ENCODE data around the gene CTCFL. TPM values are rescaled to one million over a fixed set of nuclear protein-coding genes. Genes with fewer than 3 reads are reported as not detected.

CTCFL gene
- total and polyA plus RNA-seq, 2 of the 8 experiments (the other 6 are each of a cell fraction or from before 2014, with no cell fraction given), result 0.30 to 0.80 TPM

GRCh38 chr20:57514273-57514751 lies 10.6 kb downstream of the CTCFL start:
- Histone ChIP-seq H3K4me2 (ENCODE audit: insufficient read depth in 1 of 2, low read depth in 2 of 2, low read length in 2 of 2) (no peak overlapping the region), H3K14ac (ENCODE audit: insufficient read length) (no peak overlapping the region), H3K23ac (ENCODE audit: insufficient read length) (no peak overlapping the region), H2BK120ac (replicated peaks; ENCODE audit: low read depth, low read length) (no peak overlapping the region), H4K8ac (ENCODE audit: extremely low read depth, insufficient read depth, low read length) (no peak overlapping the region), H3K27me3 (replicated peaks in 1 of 4; ENCODE audit: control insufficient read depth in 3 of 4, extremely low read depth in 1 of 4, insufficient read depth in 3 of 4, low read length in 3 of 4) (no peaks in the 10 kb centered on the region), H4K5ac (ENCODE audit: insufficient read length, low read depth, low read length) (no peak overlapping the region), H2BK15ac (ENCODE audit: low read length) (no peak overlapping the region), H3K4ac (replicated peaks; ENCODE audit: insufficient read length, low read depth, low read length) (no peak overlapping the region), H3K79me1 (ENCODE audit: low read depth, low read length) (no peaks in the 10 kb centered on the region), H3K4me3 (ENCODE audit: extremely low read depth in 1 of 4, insufficient read depth in 2 of 4, low read depth in 3 of 4, low read length in 4 of 4) (no peak overlapping the region), H2BK20ac (ENCODE audit: low read length) (no peak overlapping the region), H2BK5ac (ENCODE audit: low read depth, low read length) (no peak overlapping the region), H4K91ac (replicated peaks; ENCODE audit: insufficient read length, low read length) (no peak overlapping the region), H3K23me2 (ENCODE audit: low read depth, low read length) (no peaks in the 10 kb centered on the region), H3K56ac (replicated peaks; ENCODE audit: insufficient read length, low read depth, low read length) (no peak overlapping the region), H3K9ac (replicated peaks in 1 of 4; ENCODE audit: extremely low read depth in 1 of 4, low read depth in 3 of 4, low read length in 3 of 4) (no peak overlapping the region), H4K20me1 (replicated peaks in 1 of 2; ENCODE audit: control insufficient read depth in 1 of 2, insufficient read depth in 2 of 2, low read length in 2 of 2) (no peaks in the 10 kb centered on the region), H3K79me2 (ENCODE audit: control insufficient read depth in 1 of 2, insufficient read depth in 2 of 2, low read length in 2 of 2) (no peaks in the 10 kb centered on the region), H2AK5ac (ENCODE audit: low read depth, low read length) (no peak overlapping the region), H2AFZ (ENCODE audit: low read length) (no peak overlapping the region), H3K9me3 (ENCODE audit: insufficient read depth in 2 of 2, low read depth in 1 of 2, low read length in 1 of 2) (no peaks in the 10 kb centered on the region), H2BK12ac (ENCODE audit: low read depth, low read length) (no peak overlapping the region), H3K36me3 (ENCODE audit: control insufficient read depth in 2 of 4, insufficient read depth in 4 of 4, low read length in 3 of 4) (no peaks in the 10 kb centered on the region), H3K4me1 (replicated peaks in 1 of 4; ENCODE audit: control insufficient read depth in 3 of 4, insufficient read depth in 4 of 4, low read length in 3 of 4) (peaks cover 2 to 11% (median 3%) of the 10 kb centered on the region in 4 experiments; a peak in 5 of 7 replicates), H3K18ac (ENCODE audit: extremely low read depth, low read length) (no peak overlapping the region), H3K27ac (ENCODE audit: low read depth, low read length) (no peak overlapping the region)
- CTCF ChIA-PET (ENCODE audit: partially characterized antibody), result interaction anchor here (0.7 to 12.4 kb wide), 22 partner anchors 9 to 700 kb away, joined by 3 to 194 read pairs (median 5); no protein-coding TSS in a partner anchor
- WGBS, 2 experiments (ENCODE audit: extremely low coverage in 1 of 2, insufficient coverage in 1 of 2, insufficient read length in 1 of 2, insufficient replicate concordance in 2 of 2, low coverage in 1 of 2, low lambda C conversion rate in 2 of 2, missing lambda C conversion rate in 1 of 2), result 36% methylated on average over 17 of the region's 17 CpGs; no CpG with 5 or more reads in 1 of the 2 experiments
- TF ChIP-seq SP4 (IDR thresholded peaks at IDR 0.05; ENCODE audit: low read length) (no peak), CHD1 (IDR thresholded peaks at IDR 0.05; ENCODE audit: low read depth, low read length) (no peak), RAD21 (IDR thresholded peaks at IDR 0.05 in 1 of 2, conservative IDR thresholded peaks at IDR 0.05 in 1 of 2; ENCODE audit: low read depth in 2 of 2, low read length in 2 of 2) (peak; percentile 96 to 99), RNF2 (IDR thresholded peaks at IDR 0.05; ENCODE audit: borderline replicate concordance, low read depth, low read length, missing control alignments, poor library complexity, severe bottlenecking) (no peak), SIN3A (conservative IDR thresholded peaks at IDR 0.05 in 1 of 2, IDR thresholded peaks at IDR 0.05 in 1 of 2; ENCODE audit: low read depth in 1 of 2, low read length in 2 of 2) (no peak), CTCF (IDR thresholded peaks at IDR 0.05; ENCODE audit: control extremely low read depth in 1 of 3, insufficient read depth in 1 of 3, low read depth in 1 of 3, low read length in 3 of 3) (peak; percentile 54 to 95 (median 80))
- peak; percentile 55 for FAIRE-seq
- peak in 1 of 2 experiments; percentile 71 for DNase-seq (ENCODE audit: low read depth in 1 of 2, low spot score in 2 of 2)
- POLR2A ChIA-PET (ENCODE audit: partially characterized antibody), result no interaction called here

All from H1 (cell line).